Tibial nerve (tissue), 4 donors: ENCODE results near the gene APLP2.

Source experiments
- CTCF ChIP-seq, 5 experiments: fragments of 200-600 bp in 3 of 5; fragments of 450-650 bp in 2 of 5; sonication (generic) in 3 of 5; IDR thresholded peaks; one replicate each; pipeline ENCODE4 v1.5.1; 2016 to 2019; ENCODE audit warnings: antibody characterized with exemption in 5 of 5, mild to moderate bottlenecking in 3 of 5, moderate library complexity in 2 of 5
- EP300 ChIP-seq, 2 donors: sonication (generic); formaldehyde crosslinking; IDR thresholded peaks; one replicate each; pipeline ENCODE4 v1.6.1; 2017; ENCODE audit warnings: antibody characterized with exemption in 2 of 2, mild to moderate bottlenecking in 1 of 2
- POLR2A ChIP-seq, 2 donors: fragments of 450-650 bp; IDR thresholded peaks; one replicate each; pipeline ENCODE4 v1.6.1; 2017; ENCODE audit warnings: antibody characterized with exemption in 2 of 2, mild to moderate bottlenecking in 2 of 2, moderate library complexity in 2 of 2

- TF ChIP-seq CTCF (IDR thresholded peaks at IDR 0.05) (no peak), POLR2A (IDR thresholded peaks at IDR 0.05) (no peak), EP300 (IDR thresholded peaks at IDR 0.05) (no peak)
These were observed 18.5 kb downstream of the APLP2 start for GRCh38 chr11:130088217-130088616.
